ENCODE data around the gene FKRP.

The FKRP gene

DNA sequence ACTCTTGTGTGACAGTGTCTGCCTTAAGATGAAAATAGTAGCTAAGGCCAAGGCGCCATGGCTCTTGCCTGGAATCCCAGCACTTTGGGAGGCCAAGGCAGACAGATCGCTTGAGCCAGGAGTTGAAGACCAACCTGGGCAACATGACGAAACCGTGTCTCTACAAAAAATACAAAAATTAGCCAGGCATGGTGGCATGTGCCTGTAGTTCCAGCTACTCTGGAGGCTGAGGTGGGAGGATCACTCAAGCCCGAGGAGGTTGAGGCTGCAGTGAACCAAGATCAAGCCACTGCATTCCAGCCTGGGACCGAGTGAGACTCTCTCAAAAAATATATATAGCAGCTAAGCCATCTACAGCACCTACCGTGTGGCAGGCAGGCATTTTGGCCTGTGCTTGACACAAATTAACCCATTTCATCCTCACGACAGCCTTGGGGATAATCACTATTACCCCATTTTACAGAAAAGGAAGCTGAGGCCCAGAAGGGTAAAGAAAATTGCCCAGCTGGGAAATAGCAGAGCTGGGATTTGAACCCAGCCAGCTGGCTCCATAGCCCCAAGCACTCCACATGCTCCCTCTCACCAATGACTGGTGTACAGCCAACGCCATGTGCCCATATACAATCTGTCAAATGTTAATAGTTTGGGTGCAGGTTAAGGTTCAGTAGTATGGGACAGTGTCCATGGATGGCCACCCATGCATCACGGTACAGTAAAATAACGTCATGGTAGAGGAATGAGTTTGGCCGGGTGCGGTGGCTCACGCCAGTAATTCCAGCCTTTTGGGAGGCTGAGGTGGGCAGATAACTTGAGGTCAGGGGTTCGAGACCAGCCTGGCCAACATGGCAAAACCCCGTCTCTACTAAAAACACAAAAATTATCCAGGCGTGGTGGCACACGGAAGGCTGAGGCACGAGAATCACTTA is 39.5 kb downstream of the FKRP start:
- no peak for DNase-seq (ENCODE audit: low spot score)
- in situ Hi-C loops (cut with MboI; ENCODE audit: low sequenced_read_pairs, unreplicated experiment): no loop called here
- TF ChIP-seq, protein P1, sequence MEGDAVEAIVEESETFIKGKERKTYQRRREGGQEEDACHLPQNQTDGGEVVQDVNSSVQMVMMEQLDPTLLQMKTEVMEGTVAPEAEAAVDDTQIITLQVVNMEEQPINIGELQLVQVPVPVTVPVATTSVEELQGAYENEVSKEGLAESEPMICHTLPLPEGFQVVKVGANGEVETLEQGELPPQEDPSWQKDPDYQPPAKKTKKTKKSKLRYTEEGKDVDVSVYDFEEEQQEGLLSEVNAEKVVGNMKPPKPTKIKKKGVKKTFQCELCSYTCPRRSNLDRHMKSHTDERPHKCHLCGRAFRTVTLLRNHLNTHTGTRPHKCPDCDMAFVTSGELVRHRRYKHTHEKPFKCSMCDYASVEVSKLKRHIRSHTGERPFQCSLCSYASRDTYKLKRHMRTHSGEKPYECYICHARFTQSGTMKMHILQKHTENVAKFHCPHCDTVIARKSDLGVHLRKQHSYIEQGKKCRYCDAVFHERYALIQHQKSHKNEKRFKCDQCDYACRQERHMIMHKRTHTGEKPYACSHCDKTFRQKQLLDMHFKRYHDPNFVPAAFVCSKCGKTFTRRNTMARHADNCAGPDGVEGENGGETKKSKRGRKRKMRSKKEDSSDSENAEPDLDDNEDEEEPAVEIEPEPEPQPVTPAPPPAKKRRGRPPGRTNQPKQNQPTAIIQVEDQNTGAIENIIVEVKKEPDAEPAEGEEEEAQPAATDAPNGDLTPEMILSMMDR (IDR thresholded peaks at IDR 0.05; ENCODE audit: borderline replicate concordance, control extremely low read depth, extremely low read depth, insufficient read depth, missing control alignments): no peak

DNA sequence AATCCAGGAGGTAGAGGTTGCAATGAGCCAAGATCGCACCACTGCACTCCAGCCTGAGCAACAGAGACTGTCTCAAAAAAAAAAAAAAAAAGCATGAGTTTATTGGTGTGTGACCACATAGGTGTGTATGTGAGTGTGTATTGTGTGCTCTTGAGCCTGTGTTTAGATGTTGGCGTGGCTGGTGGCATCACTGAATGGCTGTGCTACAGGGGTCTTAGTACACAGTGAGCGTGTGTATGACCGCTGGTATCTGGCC is 40.1 kb downstream of the FKRP start:
- no peak for DNase-seq (ENCODE audit: low spot score)
- TF ChIP-seq, protein P1 (IDR thresholded peaks at IDR 0.05; ENCODE audit: borderline replicate concordance, control extremely low read depth, extremely low read depth, insufficient read depth, missing control alignments): no peak
- in situ Hi-C loops (cut with MboI; ENCODE audit: low sequenced_read_pairs, unreplicated experiment): no loop called here

DNA sequence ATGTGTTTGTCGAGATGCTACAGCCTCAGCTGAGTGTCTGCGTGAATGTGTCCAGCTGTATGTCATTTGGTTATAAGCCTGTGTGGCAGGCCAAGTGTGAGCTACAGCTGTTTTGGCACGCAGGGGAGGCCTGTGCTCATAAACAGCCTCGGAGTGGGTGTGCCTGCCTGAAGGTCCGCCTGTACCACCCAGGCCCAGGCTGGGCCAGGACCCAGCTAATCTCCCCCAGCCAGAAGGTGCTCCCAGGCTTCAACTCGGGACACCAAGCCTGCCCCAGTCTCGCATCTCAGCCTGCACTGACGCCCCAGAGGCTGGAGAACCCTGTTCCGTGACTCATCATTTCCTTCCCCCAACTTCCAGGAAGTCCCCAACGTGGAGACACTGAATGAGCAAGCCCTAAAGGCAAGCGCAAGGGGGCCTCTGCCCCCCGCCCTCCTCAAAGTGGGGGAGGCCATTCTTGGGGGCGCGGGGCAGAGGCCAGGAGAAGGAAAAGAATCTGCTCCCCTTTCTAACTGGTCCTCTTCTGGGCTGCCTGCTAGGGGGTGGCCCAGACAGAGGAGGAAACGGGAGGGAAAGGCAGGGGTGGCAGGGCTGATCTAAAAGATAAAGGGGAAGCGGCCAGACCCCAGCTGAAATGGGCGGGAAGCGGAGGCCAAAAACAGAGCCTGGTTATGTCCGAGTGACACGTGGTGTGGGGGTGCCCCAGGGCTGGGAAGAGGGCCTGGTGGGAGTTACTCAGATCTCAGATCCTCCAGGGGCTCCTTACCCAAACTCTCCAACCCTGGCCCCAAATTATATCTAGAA is 40.6 kb downstream of the FKRP start:
- DNase-seq (ENCODE audit: low spot score): peak; percentile 84
- in situ Hi-C loops (cut with MboI; ENCODE audit: low sequenced_read_pairs, unreplicated experiment): no loop called here
- TF ChIP-seq, protein P1 (IDR thresholded peaks at IDR 0.05; ENCODE audit: borderline replicate concordance, control extremely low read depth, extremely low read depth, insufficient read depth, missing control alignments): no peak

DNA sequence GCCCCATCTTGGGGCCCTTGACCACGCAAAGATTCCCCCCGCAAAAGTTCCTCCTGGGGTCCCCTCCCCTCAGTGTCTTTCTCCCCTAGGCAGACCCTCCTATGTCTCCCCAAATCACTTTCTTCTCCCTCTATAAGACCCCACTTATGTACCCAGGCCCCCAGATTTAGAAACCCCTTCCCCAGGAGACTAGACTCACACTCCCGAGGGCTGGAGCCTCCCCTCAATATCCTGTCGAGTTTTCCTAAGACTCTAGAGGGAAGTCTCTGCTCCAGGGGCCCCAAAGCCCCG is 41.1 kb downstream of the FKRP start:
- TF ChIP-seq, protein P1 (IDR thresholded peaks at IDR 0.05; ENCODE audit: borderline replicate concordance, control extremely low read depth, extremely low read depth, insufficient read depth, missing control alignments): no peak

DNA sequence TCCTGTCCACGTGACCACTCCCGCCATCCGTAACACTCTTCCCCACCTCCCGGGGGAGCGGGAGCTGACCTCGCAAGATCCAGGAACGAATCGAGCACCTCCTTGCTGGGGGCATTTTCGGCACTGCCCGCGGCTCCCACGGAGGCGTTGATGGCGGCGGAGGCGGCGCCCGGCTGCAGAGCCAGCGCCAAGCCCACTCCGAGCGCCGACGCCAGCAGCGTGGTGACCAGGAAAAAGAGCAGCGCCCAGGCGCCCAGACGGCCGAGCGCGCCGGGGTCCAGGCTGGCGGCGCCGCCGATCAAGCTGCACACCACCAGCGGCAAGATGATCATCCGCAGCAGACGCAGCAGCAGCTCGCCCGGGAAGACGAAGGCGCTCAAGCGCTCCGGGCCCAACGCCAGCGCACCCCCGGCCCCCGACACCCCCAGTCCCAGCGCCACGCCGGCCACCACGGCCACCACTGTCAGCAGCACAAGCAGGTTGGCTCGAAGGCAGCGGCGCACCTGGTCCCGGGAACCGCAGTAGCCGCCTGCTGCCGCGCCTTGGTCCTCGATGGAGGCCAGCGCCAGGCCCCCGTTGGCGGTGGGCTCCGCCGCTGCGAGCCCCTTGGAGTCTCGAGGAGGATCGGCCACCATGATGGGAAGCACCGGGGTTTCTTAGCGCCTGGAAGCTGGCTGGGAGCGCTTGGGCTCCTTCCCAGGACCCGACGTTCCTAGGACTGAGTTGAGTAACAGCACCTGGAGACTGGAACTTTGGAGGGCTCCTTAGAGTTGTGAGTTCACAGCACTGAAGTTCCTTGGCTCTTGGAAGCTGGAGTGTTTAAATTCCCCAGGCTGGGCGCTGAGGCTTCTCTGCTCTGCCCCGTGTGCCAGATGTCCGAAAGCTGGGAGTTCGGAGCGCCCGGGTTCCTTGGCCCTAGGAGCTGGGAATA is 41.7 kb downstream of the FKRP start:
- in situ Hi-C loops (cut with MboI; ENCODE audit: low sequenced_read_pairs, unreplicated experiment): no loop called here
- TF ChIP-seq, protein P1 (IDR thresholded peaks at IDR 0.05; ENCODE audit: borderline replicate concordance, control extremely low read depth, extremely low read depth, insufficient read depth, missing control alignments): no peak
- DNase-seq (ENCODE audit: low spot score): peak; percentile 54

More for the DNA sequence above, 41.1 kb downstream of the FKRP start:
- no peak for DNase-seq (ENCODE audit: low spot score)
- in situ Hi-C loops (cut with MboI; ENCODE audit: low sequenced_read_pairs, unreplicated experiment): no loop called here

Measured in GM13976 (cell line).